ENCODE measurements around the gene SDCCAG8. TPM values are rescaled to one million over a fixed set of nuclear protein-coding genes. Genes with fewer than 3 reads are reported as not detected.

SDCCAG8 gene
- total and polyA plus RNA-seq, 2 experiments from 2014 or later: 28.0 to 66.7 TPM

DNA sequence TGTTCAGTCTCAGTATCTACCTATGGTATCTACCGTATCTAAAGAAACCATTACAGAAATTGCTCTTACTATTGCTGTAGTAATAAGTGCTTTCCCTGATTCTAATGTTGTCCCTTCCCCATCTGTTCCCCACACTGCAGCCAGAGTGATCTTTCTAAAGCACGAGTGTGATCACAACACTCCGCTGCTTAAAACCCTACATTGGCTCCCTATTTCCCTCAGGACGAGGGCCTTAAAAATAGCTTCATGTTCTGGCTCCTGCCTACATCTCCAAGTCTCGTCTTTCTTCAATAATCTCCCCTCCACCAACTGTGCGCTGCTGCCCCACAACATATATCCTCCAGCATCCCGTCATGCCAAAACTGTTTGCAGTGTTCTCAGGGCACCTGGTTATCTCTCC is 150.6 kb downstream of the SDCCAG8 start (continued):
- TF ChIP-seq, protein P1, sequence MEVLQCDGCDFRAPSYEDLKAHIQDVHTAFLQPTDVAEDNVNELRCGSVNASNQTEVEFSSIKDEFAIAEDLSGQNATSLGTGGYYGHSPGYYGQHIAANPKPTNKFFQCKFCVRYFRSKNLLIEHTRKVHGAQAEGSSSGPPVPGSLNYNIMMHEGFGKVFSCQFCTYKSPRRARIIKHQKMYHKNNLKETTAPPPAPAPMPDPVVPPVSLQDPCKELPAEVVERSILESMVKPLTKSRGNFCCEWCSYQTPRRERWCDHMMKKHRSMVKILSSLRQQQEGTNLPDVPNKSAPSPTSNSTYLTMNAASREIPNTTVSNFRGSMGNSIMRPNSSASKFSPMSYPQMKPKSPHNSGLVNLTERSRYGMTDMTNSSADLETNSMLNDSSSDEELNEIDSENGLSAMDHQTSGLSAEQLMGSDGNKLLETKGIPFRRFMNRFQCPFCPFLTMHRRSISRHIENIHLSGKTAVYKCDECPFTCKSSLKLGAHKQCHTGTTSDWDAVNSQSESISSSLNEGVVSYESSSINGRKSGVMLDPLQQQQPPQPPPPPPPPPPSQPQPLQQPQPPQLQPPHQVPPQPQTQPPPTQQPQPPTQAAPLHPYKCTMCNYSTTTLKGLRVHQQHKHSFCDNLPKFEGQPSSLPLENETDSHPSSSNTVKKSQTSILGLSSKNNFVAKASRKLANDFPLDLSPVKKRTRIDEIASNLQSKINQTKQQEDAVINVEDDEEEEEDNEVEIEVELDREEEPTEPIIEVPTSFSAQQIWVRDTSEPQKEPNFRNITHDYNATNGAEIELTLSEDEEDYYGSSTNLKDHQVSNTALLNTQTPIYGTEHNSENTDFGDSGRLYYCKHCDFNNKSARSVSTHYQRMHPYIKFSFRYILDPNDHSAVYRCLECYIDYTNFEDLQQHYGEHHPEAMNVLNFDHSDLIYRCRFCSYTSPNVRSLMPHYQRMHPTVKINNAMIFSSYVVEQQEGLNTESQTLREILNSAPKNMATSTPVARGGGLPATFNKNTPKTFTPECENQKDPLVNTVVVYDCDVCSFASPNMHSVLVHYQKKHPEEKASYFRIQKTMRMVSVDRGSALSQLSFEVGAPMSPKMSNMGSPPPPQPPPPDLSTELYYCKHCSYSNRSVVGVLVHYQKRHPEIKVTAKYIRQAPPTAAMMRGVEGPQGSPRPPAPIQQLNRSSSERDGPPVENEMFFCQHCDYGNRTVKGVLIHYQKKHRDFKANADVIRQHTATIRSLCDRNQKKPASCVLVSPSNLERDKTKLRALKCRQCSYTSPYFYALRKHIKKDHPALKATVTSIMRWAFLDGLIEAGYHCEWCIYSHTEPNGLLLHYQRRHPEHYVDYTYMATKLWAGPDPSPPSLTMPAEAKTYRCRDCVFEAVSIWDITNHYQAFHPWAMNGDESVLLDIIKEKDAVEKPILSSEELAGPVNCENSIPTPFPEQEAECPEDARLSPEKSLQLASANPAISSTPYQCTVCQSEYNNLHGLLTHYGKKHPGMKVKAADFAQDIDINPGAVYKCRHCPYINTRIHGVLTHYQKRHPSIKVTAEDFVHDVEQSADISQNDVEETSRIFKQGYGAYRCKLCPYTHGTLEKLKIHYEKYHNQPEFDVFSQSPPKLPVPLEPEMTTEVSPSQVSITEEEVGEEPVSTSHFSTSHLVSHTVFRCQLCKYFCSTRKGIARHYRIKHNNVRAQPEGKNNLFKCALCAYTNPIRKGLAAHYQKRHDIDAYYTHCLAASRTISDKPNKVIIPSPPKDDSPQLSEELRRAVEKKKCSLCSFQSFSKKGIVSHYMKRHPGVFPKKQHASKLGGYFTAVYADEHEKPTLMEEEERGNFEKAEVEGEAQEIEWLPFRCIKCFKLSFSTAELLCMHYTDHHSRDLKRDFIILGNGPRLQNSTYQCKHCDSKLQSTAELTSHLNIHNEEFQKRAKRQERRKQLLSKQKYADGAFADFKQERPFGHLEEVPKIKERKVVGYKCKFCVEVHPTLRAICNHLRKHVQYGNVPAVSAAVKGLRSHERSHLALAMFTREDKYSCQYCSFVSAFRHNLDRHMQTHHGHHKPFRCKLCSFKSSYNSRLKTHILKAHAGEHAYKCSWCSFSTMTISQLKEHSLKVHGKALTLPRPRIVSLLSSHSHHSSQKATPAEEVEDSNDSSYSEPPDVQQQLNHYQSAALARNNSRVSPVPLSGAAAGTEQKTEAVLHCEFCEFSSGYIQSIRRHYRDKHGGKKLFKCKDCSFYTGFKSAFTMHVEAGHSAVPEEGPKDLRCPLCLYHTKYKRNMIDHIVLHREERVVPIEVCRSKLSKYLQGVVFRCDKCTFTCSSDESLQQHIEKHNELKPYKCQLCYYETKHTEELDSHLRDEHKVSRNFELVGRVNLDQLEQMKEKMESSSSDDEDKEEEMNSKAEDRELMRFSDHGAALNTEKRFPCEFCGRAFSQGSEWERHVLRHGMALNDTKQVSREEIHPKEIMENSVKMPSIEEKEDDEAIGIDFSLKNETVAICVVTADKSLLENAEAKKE (CRISPR knock-in tag; IDR thresholded peaks at IDR 0.05): no peak
- TF ChIP-seq POLR2AphosphoS5 (IDR thresholded peaks at IDR 0.05; ENCODE audit: low read depth): no peak
- TF ChIP-seq, protein P2, sequence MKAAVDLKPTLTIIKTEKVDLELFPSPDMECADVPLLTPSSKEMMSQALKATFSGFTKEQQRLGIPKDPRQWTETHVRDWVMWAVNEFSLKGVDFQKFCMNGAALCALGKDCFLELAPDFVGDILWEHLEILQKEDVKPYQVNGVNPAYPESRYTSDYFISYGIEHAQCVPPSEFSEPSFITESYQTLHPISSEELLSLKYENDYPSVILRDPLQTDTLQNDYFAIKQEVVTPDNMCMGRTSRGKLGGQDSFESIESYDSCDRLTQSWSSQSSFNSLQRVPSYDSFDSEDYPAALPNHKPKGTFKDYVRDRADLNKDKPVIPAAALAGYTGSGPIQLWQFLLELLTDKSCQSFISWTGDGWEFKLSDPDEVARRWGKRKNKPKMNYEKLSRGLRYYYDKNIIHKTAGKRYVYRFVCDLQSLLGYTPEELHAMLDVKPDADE (IDR thresholded peaks at IDR 0.05): no peak

DNA sequence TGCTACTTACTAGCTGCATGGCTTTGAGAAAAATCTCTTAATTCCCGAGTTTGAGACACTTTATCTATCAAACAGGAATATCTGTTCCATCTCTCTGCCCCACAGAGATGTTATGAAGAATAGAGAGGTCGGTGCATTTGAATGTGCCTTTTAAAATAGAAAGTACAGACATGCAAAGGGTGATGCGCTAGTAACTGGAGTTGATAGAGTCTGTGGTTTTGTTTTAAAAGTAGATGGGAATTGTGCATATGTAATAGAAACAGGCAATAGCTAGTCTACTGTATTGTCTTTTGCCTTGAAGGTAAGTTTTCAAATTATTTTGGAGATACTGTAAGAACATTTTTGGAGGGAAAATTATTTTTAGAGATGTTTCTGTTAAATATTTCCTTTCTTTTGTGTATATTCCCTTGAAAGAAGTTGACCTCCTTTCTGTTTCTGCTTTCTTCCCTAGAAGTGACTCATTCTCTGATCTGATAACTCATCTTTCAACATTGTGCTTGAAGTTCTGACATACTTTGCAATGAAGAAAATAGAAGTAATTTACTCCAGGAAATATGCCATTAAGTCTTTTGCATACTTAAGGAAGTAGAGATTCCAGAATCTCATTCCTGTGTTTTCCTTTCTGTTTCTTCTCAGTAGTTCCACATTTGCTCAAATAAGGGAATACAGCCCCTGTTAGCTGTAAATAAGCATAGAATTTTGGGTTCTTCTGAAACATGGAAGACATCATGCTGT is 151.6 kb downstream of the SDCCAG8 start:
- Mint-ChIP-seq H3K27ac (no peak overlapping the region), H3K36me3 (ENCODE audit: low read depth) (no peaks in the 10 kb centered on the region), H3K9me3 (no peaks in the 10 kb centered on the region), H3K4me3 (no peak overlapping the region), H3K27me3 (ENCODE audit: insufficient read depth, low read depth, poor library complexity) (peaks cover 2% of the 10 kb centered on the region), H3K4me1 (peaks cover 13% of the 10 kb centered on the region; the same call in 2 of the 3 replicates)
- Histone ChIP-seq H2AFZ (no peak overlapping the region), H3F3A (replicated peaks; ENCODE audit: low read depth) (no peaks in the 10 kb centered on the region), H3K4me1 (ENCODE audit: insufficient read depth) (peaks cover 19% of the 10 kb centered on the region), H3K27me3 (ENCODE audit: insufficient read depth) (no peaks in the 10 kb centered on the region), H3K36me3 (ENCODE audit: insufficient read depth) (no peaks in the 10 kb centered on the region), H3K4me3 (no peak overlapping the region), H3K9me2 (ENCODE audit: insufficient read depth) (no peaks in the 10 kb centered on the region), H4K20me1 (replicated peaks; ENCODE audit: insufficient read depth) (no peaks in the 10 kb centered on the region), H3K27ac (ENCODE audit: low read depth) (peak overlapping the region; percentile 15; the same call in 1 of the 2 replicates), H3K4me2 (peak overlapping the region; percentile 5; the same call in 1 of the 2 replicates), H3K79me2 (replicated peaks; ENCODE audit: insufficient read depth) (no peaks in the 10 kb centered on the region)
- TF ChIP-seq EZH2phosphoT487 (IDR thresholded peaks at IDR 0.05; ENCODE audit: unreplicated experiment): no peak
- TF ChIP-seq, protein P2 (IDR thresholded peaks at IDR 0.05): no peak
- no peak for TF ChIP-seq JUNB (IDR thresholded peaks at IDR 0.05; ENCODE audit: unreplicated experiment)
- no peak for TF ChIP-seq EZH2 (IDR thresholded peaks at IDR 0.05; ENCODE audit: low read depth, unreplicated experiment)
- no peak for TF ChIP-seq ZNF331 (CRISPR knock-in tag; IDR thresholded peaks at IDR 0.05; ENCODE audit: low read depth)
- no peak for TF ChIP-seq POLR2AphosphoS5 (IDR thresholded peaks at IDR 0.05; ENCODE audit: low read depth)
- peak; percentile 19; the same call in 1 of the 2 replicates for TF ChIP-seq NANOG (IDR thresholded peaks at IDR 0.05; ENCODE audit: borderline replicate concordance)
- DNase-seq (ENCODE audit: low spot score) (no peak), ATAC-seq (no peak)

All from GM23338 (cell line).